GM21447 (cell line): ENCODE measurements around the gene TNNI3.
"Not testable (repeated sequence)": the region's sequence is repeated elsewhere in the genome, so short reads cannot be mapped to it uniquely, and the experiment has no call there.

Experiments
- ATAC-seq: cut with Tn5 transposase; IDR thresholded peaks from one replicate; pipeline ENCODE4 v1.9.1; 2021; ENCODE audit not compliant: unreplicated experiment

The TNNI3 gene

GRCh38 chr19:55157064-55157908, at the start of gene TNNI3:
Gene TNNI3, minus strand, starts transcription at chr19:55157732. Its CDS starts 143 bp downstream, at chr19:55157589.
- ATAC-seq = no peak

DNA sequence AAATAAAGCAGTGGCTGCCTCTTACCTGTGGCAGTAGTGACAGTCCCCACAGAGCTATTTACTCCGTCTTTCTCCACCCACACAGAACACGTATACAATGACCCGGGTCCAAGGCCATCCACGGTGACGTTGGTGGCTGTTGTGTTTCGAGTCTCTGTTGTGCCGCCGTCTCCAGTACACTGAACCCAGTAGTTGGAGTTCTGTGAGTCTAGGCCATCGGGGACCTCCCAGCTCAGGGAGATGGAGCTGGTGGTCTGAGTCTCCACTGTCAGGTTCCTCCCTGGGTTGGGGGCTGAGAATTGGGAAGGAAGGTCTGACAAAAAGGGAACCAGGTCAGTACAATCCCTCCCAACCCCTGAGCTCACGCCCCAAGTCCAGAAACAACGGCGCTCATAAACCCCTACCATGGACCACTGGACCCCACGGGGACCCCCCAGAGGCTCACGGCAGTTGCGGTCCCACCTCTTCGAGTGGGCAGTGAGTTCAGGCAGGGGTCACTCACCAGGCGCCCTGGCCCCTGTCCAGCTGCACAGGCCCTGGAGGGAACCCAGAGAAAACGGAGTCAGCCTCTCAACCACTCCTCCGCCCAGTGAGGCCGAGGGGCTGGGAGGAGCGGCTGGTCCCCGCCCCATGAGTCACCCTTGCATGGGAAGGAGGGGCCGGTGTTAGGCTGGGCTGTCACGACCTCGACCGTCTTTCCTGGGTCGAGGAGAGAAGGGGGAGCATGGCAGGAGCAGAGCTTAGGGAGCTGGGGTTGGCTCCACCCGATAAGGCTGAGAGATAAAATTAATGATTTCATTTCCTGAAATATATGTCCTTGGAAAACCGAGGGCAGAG, 49.4 kb upstream of the TNNI3 start:
- ATAC-seq = no peak

DNA sequence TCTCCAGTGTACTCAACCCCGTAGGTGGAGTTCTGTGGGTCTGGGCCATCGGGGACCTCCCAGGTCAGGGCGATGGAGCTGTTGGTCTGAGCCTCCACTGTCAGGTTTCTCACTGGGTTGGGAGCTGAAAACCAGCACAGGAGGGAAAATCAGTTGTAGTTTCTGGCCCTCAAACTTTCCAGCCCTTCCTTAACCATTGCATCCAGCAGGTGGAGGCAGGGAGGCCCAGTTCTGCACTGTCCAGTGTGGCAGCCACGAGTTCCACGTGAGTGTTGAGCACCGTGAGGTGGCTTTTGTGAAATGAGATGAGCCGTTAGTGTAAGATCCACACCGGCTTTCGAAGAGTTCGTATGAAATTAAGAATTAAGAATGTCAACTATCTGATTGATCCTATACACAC, 44.7 kb upstream of the TNNI3 start:
- not testable (repeated sequence) for ATAC-seq

- ATAC-seq = no peak
These were observed 42.2 kb upstream of the TNNI3 start for GRCh38 chr19:55199620-55200204.

GRCh38 chr19:55198651-55199050, 41.1 kb upstream of the TNNI3 start:
- no peak for ATAC-seq

DNA sequence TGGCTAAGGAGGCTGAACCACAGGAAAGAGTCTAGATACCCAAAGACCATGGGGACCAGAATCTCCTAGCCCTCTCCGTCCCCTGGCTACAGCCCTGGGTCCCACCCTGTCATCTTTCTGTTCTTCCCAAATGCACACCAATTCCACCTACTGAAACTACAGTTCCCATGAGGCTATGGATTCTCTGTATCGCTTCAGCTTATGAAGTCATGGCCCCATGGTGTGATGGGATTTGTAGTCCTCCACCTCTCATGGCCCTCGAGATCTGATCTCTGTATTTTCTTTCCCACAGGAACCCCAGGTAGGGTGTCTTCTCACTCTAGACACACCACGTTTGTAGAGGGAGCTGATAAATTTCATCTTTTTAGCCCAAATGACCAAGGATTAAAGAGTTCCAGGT, 40.0 kb upstream of the TNNI3 start:
- no peak for ATAC-seq

- ATAC-seq = no peak
These were observed 39.3 kb upstream of the TNNI3 start for GRCh38 chr19:55196803-55197202.

DNA sequence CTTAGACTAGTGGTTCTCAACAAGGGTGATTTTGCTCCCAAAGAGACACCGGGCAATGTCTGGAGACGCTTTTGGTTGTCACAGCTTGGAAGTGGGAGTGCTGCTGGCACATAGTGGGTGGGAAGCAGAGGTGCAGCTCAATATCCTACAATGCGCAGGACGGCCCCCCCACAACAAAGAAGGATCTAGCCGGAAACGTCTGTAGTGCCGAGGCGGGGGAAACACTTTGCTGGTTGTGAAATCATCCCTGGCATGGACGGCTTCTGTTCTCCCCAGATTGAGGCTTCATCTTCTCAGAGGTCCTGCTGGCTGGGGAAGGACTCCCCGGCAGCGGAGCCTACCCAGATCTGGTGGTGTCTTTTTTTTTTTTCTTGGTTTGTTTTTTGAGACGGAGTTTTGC, 35.9 kb upstream of the TNNI3 start:
- ATAC-seq = no peak

- no peak for ATAC-seq
These were observed 31.9 kb upstream of the TNNI3 start for GRCh38 chr19:55189403-55189835.

DNA sequence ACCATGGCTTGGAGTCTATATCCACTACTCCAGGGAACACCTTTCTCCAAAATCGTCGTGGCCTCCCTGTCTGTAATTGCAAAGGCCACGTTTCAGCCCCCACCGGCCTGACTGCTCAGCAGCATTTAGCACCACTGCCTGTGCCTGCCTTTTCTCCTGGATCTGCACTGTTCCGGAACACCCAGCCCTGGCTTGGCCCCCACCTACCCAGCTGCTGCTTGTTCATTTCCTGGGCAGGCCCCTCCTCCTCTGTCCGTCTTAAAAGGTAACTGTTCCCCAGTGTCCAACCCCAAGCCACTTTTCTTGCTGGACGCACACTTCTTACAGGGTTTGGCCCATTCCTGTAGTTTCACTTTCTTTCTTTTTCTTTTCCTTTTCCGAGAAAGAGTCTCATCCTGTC, 31.1 kb upstream of the TNNI3 start:
- ATAC-seq = no peak

DNA sequence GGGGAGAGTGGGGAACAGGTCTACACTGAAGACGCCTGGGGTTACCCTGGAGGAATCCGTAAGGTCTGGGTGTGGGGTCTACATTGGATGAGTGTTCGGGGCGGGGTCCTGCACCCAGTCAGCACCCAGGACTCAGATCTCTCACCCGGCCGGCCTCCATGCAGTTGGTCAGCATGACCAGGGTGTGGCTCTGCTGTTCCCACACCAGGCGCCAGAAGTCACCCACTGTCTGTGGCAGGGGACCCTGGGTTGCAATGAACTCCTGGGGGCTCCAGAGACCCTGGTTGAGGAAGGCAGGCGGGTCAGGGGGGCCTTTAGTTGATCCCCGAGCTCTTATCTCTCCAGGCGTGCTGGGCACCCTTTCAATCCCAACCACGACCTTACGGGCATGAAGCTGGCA, 28.5 kb upstream of the TNNI3 start:
- no peak for ATAC-seq

GRCh38 chr19:55181740-55182139, 24.2 kb upstream of the TNNI3 start:
- ATAC-seq = no peak

- ATAC-seq = no peak
These were observed 22.3 kb upstream of the TNNI3 start, which contains the start of gene SYT5 for GRCh38 chr19:55179606-55180484. Gene SYT5, minus strand, starts transcription at chr19:55180289. Its CDS starts 1,248 bp downstream, at chr19:55179041.

GRCh38 chr19:55178781-55179599, 21.5 kb upstream of the TNNI3 start:
- ATAC-seq = peak; percentile 64

DNA sequence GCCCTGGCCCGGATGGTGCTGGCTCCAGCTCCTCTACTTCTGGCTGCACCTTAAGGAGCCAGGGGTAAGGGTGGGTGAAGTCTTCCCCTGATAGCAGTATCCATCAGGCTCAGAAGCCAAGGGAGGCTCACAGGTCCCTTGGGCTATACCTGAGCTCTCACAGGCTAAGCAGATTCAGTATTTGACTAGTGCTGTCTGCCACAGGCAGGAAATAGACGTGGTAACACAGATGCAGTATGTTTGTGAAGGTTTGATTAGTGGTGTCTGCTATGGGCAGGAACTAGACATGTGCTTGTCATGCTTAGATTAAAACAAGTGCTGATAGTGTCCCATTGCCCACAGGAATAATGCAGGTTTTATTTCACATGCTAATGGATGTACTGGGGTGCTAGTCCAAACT, 18.5 kb upstream of the TNNI3 start:
- no peak for ATAC-seq

DNA sequence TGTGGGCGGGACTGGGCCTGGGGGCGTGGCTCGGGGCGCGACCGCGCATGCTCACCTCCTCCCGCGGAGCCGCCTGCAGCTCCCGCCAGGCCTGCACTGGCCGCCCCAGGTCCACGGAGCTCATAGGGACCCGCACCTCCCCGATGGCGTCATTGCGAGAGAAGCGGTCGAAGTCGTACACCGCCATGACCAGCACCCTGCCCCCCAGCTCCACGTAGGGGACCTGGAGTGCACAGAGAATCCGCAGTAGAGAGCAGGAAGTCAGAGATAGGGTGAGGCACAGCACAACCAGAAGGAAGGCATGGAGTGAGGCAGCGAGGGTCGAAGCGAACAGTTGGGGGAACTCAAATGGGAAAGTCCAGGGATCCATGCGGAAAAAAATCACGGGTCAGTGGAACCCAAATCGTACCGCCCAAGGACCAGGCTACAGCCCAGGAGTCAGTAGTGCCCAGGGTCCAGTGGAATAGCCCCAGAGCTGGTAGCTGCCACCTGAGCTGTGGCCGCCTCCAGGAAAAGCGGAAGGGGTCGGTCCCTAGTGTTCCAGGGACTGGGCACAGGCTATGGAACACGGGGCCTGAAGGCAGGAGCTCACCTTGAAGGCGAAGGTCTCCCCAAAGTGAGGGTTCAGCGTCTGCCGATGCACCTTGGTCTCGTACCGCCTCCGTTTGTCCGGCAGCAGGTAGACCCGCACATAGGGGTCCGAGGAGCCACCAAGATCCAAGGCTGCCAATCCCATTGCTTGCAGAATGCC, 17.8 kb upstream of the TNNI3 start:
- no peak for ATAC-seq

GRCh38 chr19:55174425-55175116, 17.0 kb upstream of the TNNI3 start:
- ATAC-seq = no peak

DNA sequence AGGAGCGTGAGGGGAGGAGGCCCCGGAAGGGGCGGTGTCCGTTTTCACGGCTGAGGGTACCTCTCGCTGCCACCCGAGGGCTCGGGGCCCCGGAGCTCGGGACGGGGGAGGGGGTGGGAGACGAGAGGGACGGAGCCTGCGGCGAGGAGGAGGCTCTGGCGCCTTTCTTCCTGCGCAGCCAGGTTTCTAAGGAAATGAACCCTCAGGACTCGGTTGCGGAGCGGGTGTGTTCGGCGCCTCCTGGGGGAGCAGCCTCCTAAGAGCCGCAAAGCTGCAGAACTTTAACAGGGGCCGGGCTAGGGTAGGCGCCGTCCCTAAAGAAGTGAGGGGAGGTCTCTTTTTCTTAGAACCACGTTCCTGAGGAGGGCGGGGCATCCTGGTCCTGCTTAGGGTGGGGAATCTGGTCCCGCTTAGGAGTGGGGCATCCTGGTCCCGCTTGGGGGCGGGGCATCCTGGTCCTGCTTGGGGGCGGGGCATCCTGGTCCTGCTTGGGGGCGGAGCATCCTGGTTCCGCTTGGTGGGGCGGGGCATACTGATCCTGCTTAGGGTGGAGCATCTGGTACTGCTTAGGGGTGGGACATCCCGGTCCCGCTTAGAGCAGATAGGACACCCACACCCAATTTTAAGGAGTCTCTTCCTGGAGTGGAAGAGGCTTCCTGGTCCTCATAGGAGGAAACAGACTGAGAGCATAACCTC, 16.3 kb upstream of the TNNI3 start:
- no peak for ATAC-seq
